Heart right ventricle (tissue), 16 donors: ENCODE results near the gene SLC35E3. TPM values are rescaled to one million over a fixed set of nuclear protein-coding genes. Genes with fewer than 3 reads are reported as not detected.

Source experiments
- ATAC-seq, 8 donors: fragments of 200-7000 bp; cut with Tn5 transposase; one replicate each; pipeline ENCODE4 v1.9.1; 2020; ENCODE audit warnings: mild to moderate bottlenecking in 8 of 8, moderate library complexity in 8 of 8, moderate number of reproducible peaks in 1 of 8
- DNase-seq, 2 donors: peaks; one replicate each; pipeline ENCODE4 v3.0.0-alpha.2; 2020
- H3K27ac ChIP-seq, 10 donors: fragments of 200-600 bp; sonication (generic) in 2 of 10; one replicate each; pipeline versions ENCODE4 v1.5.0 to v1.8.0; 2020 to 2022; ENCODE audit warnings: mild to moderate bottlenecking in 3 of 10
- H3K27me3 ChIP-seq, 7 donors: fragments of 200-600 bp; one replicate each; pipeline ENCODE4 v1.8.0; 2021 to 2022; ENCODE audit warnings: mild to moderate bottlenecking in 2 of 7
- H3K36me3 ChIP-seq, 9 donors: fragments of 200-600 bp; sonication (generic) in 1 of 9; one replicate each; pipeline versions ENCODE4 v1.5.0 to v1.8.0; 2020 to 2022; ENCODE audit warnings: mild to moderate bottlenecking in 2 of 9
- H3K4me1 ChIP-seq, 9 donors: fragments of 200-600 bp; sonication (generic) in 1 of 9; one replicate each; pipeline versions ENCODE4 v1.5.0 to v1.8.0; 2020 to 2022; ENCODE audit warnings: mild to moderate bottlenecking in 4 of 9
- H3K4me3 ChIP-seq, 10 donors: fragments of 200-600 bp; sonication (generic) in 2 of 10; one replicate each; pipeline versions ENCODE4 v1.5.0 to v1.8.0; 2020 to 2022; ENCODE audit warnings: mild to moderate bottlenecking in 7 of 10, moderate library complexity in 2 of 10
- H3K9me3 ChIP-seq, 11 donors: fragments of 200-600 bp in 10 of 11; sonication (generic) in 2 of 11; one replicate each; pipeline versions ENCODE4 v1.5.0 to v1.8.0; 2013 to 2022; ENCODE audit warnings: mild to moderate bottlenecking in 2 of 11, control low read depth in 1 of 11, moderate library complexity in 1 of 11
- CTCF ChIP-seq, 9 donors: fragments of 200-600 bp; sonication (generic) in 2 of 9; IDR thresholded peaks; one replicate each; pipeline versions ENCODE4 v1.5.0 to v1.8.0; 2021 to 2022; ENCODE audit warnings: antibody characterized with exemption in 9 of 9, mild to moderate bottlenecking in 5 of 9, moderate library complexity in 1 of 9
- WGBS, 2 donors: extraction: QIAGEN DNeasy Blood & Tissue Kit; methylation state at CpG; one replicate each; pipeline ENCODE4 v1.1.7; 2013; ENCODE audit warnings: inconsistent platforms in 1 of 2; 5-methylcytosine and 5-hydroxymethylcytosine counted together
- intact Hi-C, 10 donors: fragments of 100-400 bp; cut with DNase I; formaldehyde crosslinking; loops; one replicate each; pipeline versions ENCODE4 v1.11.1 to v1.14.2; 2022
- polyA plus RNA-seq, 2 donors: library from polyadenylated mRNA; stranded (reverse); fragments of 200-250 nt; gene quantifications; one replicate each; pipeline ENCODE4 v1.2.3, GENCODE V29; 2013
- total RNA-seq, 10 donors: library from RNA; stranded (reverse); fragmentation: NEBNext Ultra II Directional in 3 of 10; extraction: Animal tissue kit (Norgen Biotek cat#: 25700) in 3 of 10; gene quantifications; one replicate each; pipeline versions ENCODE4 v1.2.1 to v1.2.4, GENCODE V29; 2021 to 2023
- donor health status: Arrhythmogenic right ventricular cardiomyopathy.
- donor health status: ischemic (EF 13 %, LVEDD 7.1; RV severe dilation, severe dysfunction).
- donor health status: healthy with polysubstance abuse.
- donor health status: DM: no; HTN: yes; CAD: no.
- donor health status: DM: no; HTN: no; CAD: no.
- donor health status: ischemic (EF 25% LVEDD 6.9; RV normal size, moderate dysfunction).
- donor health status: ischemic (EF 25% LVEDD 5.7; RV mildly dilated, moderate dysfunction).
- donor health status: healthy.
- donor health status: DM: yes; HTN: yes; CAD: no.
- donor health status: Ischemic cardiomyopathy.
- donor health status: ischemic (EF 35%, LVEDD 5.7; RV mildly dilated, moderate dysfunction).
- donor health status: nonischemic (EF 11% LVEDD 7.7; RV severe dilation, severe dysfunction).
- donor health status: DM: yes; HTN: yes; CAD: no.
- donor health status: PGD.
- donor health status: ischemic (EF 29% LVEDD 5.4; RV normal size, mild dysfunction).
- donor health status: nonischemic (EF 23%, LVEDD 6.1; RV moderate dilation, normal function).

SLC35E3 gene
- total and polyA plus RNA-seq, 12 donors, result 1.8 to 8.9 (median 6.2) TPM

- TF ChIP-seq CTCF (IDR thresholded peaks at IDR 0.05), result no peak
- Histone ChIP-seq H3K4me3 (no peak overlapping the region), H3K36me3 (peaks cover 0 to 1% (median 0%) of the 10 kb centered on the region in 9 donors), H3K9me3 (no peaks in the 10 kb centered on the region), H3K27me3 (no peaks in the 10 kb centered on the region), H3K4me1 (peaks cover 2 to 12% (median 8%) of the 10 kb centered on the region in 9 donors), H3K27ac (no peak overlapping the region)
- ATAC-seq (no peak), DNase-seq (no peak)
- intact Hi-C loops, result loop anchor here in 3 of 10 donors (2.0 to 10.0 kb wide), 3 partner anchors 57 to 469 kb away; partner anchors contain the start of genes SLC35E3 (in 2 of the 3) and MDM1 (in 1 of the 3)
- 89 to 93% methylated on average over 5 of the region's 5 CpGs for WGBS, 2 donors
Measured at GRCh38 chr12:68803948-68804656, 58.1 kb downstream of the SLC35E3 start.

GRCh38 chr12:68804657-68805591 is 58.9 kb downstream of the SLC35E3 start:
- no peak for TF ChIP-seq CTCF (IDR thresholded peaks at IDR 0.05)
- Histone ChIP-seq H3K36me3 (peaks cover 0 to 10% (median 4%) of the 10 kb centered on the region in 9 donors), H3K4me1 (peaks cover 3 to 19% (median 10%) of the 10 kb centered on the region in 9 donors), H3K4me3 (no peak overlapping the region), H3K27ac (no peak overlapping the region), H3K27me3 (no peaks in the 10 kb centered on the region), H3K9me3 (no peaks in the 10 kb centered on the region)
- intact Hi-C loops, result loop anchor here in 6 of 10 donors (2.0 to 10.0 kb wide), 7 partner anchors 48 to 470 kb away; partner anchors contain the start of genes SLC35E3 (in 5 of the 6), MDM1 (in 1 of the 6), NUP107 (in 1 of the 6) and RAP1B (in 1 of the 6)
- no peak for ATAC-seq
- DNase-seq, result no peak
- WGBS, 2 donors, result 74 to 79% methylated on average over 32 of the region's 32 CpGs

- H3K4me3 ChIP-seq, result no peak overlapping the region
- peaks cover 3 to 26% (median 12%) of the 10 kb centered on the region in 9 donors for H3K4me1 ChIP-seq
- H3K27ac ChIP-seq, result no peak overlapping the region
- DNase-seq (no peak), ATAC-seq (no peak)
- WGBS, 2 donors, result 91 to 94% methylated on average over 7 of the region's 7 CpGs
- no peak for TF ChIP-seq CTCF (IDR thresholded peaks at IDR 0.05)
- H3K27me3 ChIP-seq, result no peaks in the 10 kb centered on the region
- no peaks in the 10 kb centered on the region for H3K9me3 ChIP-seq
- H3K36me3 ChIP-seq, result peaks cover 0 to 17% (median 5%) of the 10 kb centered on the region in 9 donors
- intact Hi-C loops, result loop anchor here in 6 of 10 donors (2.0 to 10.0 kb wide), 7 partner anchors 48 to 471 kb away; partner anchors contain the start of genes SLC35E3 (in 5 of the 6), MDM1 (in 1 of the 6), NUP107 (in 1 of the 6) and RAP1B (in 1 of the 6)
Measured at GRCh38 chr12:68805592-68806120, 59.7 kb downstream of the SLC35E3 start.
